DMS79 (cell line): ENCODE results near the gene ARRDC3.
"Not testable (repeated sequence)": the region's sequence is repeated elsewhere in the genome, so short reads cannot be mapped to it uniquely, and the experiment has no call there.

ENCODE experiments used
- DNase-seq: peaks from one replicate; lab custom pipeline; 2025; lab: John Stamatoyannopoulos, UW

The ARRDC3 gene

GRCh38 chr5:91383027-91383955, at the start of gene ARRDC3:
Gene ARRDC3, minus strand, starts transcription at chr5:91383317. Its CDS starts 225 bp downstream, at chr5:91383092.
- peak; percentile 81 for DNase-seq

GRCh38 chr5:91430949-91431348, 47.8 kb upstream of the ARRDC3 start:
- no peak for DNase-seq

- DNase-seq: peak; percentile 42
These were observed 41.7 kb upstream of the ARRDC3 start for GRCh38 chr5:91424638-91425436.

- no peak for DNase-seq
These were observed 40.8 kb upstream of the ARRDC3 start for GRCh38 chr5:91423871-91424270.

- DNase-seq: no peak
These were observed 37.8 kb upstream of the ARRDC3 start for GRCh38 chr5:91420879-91421278.

- DNase-seq: no peak
These were observed 36.7 kb upstream of the ARRDC3 start for GRCh38 chr5:91419571-91420537.

GRCh38 chr5:91419136-91419535, 36.0 kb upstream of the ARRDC3 start:
- no peak for DNase-seq

- no peak for DNase-seq
These were observed 35.0 kb upstream of the ARRDC3 start for GRCh38 chr5:91418158-91418557.

- no peak for DNase-seq
These were observed 34.1 kb upstream of the ARRDC3 start for GRCh38 chr5:91417219-91417618.

- DNase-seq: no peak
These were observed 33.4 kb upstream of the ARRDC3 start for GRCh38 chr5:91416491-91416890.

GRCh38 chr5:91409304-91409703, 26.2 kb upstream of the ARRDC3 start:
- no peak for DNase-seq

GRCh38 chr5:91408710-91409109, 25.6 kb upstream of the ARRDC3 start:
- no peak for DNase-seq

GRCh38 chr5:91407204-91407603, 24.1 kb upstream of the ARRDC3 start:
- no peak for DNase-seq

- DNase-seq: no peak
These were observed 20.3 kb upstream of the ARRDC3 start for GRCh38 chr5:91403438-91403837.

- DNase-seq: no peak
These were observed 18.1 kb upstream of the ARRDC3 start for GRCh38 chr5:91401175-91401574.

GRCh38 chr5:91397791-91398190, 14.7 kb upstream of the ARRDC3 start:
- DNase-seq: no peak

GRCh38 chr5:91390268-91390667, 7.2 kb upstream of the ARRDC3 start:
- DNase-seq: no peak

GRCh38 chr5:91389555-91389954, 6.4 kb upstream of the ARRDC3 start:
- DNase-seq: not testable (repeated sequence)

- DNase-seq: no peak
These were observed 5.2 kb upstream of the ARRDC3 start for GRCh38 chr5:91388362-91388761.

- no peak for DNase-seq
These were observed 3.0 kb upstream of the ARRDC3 start for GRCh38 chr5:91386120-91386519.

- not testable (repeated sequence) for DNase-seq
These were observed 2.5 kb upstream of the ARRDC3 start for GRCh38 chr5:91385596-91385995.
